GM18873 (cell line): ENCODE measurements around the gene GBX1.

Experiments used
- ATAC-seq: cut with Tn5 transposase; IDR thresholded peaks from one replicate; pipeline ENCODE4 v1.9.1; 2021; ENCODE audit warnings: mild to moderate bottlenecking, moderate library complexity, moderate number of reproducible peaks; ENCODE audit not compliant: unreplicated experiment, low FRiP score

Gene GBX1

DNA sequence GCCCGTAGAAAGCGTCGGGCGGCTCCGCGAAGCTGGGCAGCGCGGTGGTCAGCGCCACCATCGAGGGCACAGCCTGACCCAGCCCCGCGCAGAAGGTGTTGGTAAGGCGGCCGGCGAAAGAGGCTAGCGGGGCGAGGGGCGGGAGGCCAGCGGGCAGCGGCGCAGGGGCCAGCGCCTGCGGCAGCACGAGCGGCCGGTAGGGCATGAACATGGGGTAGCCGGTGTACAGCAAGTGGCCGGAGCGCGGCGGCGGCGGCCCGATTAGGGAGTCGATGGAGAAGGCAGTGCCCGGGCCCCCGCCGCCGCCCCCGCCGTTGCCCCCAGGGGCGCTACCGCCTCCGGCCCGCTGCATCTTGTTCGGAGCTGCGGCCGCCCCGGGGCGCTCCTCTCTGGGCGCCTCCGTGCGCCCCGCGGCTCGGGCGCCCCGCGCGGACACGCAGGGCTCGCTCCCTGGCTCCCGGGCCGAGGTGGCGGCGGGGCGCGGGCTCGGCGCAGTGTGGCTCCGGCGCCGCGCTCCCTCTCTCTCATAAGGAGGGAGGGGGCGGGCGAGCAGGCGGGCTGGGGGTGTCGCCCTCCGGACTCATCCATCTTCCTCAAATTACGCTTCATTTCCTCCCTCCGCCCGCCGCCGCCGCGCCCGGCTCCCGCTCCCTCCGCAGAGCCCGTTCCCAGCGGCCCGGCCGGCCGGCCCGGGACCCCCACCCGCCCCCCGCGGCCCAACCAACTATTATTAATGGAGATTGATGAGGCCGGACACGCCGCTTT lies at the start of gene GBX1:
Gene GBX1, minus strand, starts transcription at position 498 of the 765 bp plus-strand sequence. Its CDS starts 146 bp downstream, at position 352.
- ATAC-seq = no peak

DNA sequence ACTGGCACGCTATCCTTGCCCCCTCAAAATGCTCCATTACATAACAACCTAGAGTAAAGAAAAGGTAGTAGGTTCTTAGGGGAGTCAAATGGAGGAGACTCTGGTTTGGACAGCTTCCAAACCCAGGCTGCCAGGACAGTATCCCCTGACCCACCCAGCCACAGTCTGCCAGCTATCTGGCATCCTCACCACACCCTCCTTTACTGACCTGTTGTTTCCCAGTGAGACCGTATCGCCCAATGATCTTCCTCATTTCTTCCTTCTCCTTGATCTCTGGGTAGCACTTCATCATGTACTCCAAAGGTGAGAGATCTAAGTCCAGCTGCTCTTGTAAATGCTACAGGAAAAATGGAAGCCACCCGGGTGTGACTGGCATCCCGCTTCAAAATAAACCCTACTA lies 47.9 kb upstream of the GBX1 start:
- no peak for ATAC-seq

DNA sequence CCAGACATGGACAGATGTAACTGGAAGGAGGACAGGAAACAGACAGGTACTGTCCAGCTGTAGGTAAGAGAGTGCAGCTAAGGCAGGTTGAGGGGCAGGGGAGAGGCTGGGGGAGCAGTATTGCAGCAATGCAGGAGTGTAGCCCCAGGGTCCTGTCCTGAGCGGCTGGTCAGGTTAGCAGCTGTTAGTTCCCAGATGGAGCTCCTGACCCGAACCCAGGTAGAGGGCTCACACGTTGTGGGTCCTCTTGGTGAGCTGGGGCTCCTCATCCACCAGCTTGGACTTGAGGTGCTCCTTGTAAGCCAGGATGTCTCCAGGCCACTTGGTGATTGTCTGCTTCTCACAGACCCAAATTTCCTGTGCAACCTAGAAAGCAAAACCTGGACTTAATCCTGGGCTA lies 46.3 kb upstream of the GBX1 start:
- no peak for ATAC-seq

DNA sequence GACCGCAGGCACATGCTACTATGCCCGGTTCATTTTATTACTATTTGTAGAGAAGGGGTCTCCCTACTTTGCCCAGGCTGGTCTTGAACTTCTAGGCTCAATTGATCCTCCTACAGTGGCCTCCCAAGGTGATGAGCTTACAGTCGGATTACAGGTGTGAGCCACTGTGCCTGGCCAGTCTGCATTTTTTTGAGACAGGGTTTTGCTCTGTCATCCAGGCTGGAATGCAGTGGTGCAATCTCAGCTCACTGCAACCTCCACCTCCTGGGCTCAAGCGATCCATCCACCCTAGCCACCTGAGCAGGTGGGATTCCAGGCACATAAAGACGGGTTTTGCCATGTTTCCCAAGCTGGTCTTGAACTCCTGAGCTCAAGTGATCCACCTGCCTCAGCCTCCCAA lies 45.1 kb upstream of the GBX1 start:
- no peak for ATAC-seq

DNA sequence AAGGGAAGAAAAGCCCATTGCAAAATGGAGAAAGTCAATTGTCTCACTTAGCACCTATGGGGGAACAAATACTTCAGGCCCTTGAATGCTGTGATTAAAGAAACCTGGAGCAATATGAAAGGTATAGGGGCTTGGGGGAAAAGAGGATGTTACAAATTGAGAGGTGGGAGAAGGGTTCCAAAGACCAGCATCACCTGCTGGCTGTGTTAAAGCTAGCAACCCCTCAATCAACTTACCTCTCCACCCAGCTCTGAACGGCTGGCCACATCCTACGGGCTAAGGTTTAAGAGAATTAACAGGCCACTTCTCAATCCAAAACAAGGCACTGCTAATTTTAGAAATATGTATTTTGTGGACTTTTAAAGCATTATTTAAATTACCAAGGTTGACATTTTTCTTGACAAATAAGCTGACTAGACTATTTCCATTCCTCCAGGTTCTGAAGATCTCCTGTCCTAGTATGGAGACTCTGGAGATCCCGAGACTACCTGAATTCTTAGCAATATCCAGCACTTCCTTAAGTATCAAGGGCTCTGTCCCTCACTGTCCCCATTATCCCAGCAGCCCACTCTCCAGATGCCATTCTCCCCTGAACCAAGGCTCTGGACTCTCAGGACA lies 43.8 kb upstream of the GBX1 start:
- ATAC-seq = no peak

DNA sequence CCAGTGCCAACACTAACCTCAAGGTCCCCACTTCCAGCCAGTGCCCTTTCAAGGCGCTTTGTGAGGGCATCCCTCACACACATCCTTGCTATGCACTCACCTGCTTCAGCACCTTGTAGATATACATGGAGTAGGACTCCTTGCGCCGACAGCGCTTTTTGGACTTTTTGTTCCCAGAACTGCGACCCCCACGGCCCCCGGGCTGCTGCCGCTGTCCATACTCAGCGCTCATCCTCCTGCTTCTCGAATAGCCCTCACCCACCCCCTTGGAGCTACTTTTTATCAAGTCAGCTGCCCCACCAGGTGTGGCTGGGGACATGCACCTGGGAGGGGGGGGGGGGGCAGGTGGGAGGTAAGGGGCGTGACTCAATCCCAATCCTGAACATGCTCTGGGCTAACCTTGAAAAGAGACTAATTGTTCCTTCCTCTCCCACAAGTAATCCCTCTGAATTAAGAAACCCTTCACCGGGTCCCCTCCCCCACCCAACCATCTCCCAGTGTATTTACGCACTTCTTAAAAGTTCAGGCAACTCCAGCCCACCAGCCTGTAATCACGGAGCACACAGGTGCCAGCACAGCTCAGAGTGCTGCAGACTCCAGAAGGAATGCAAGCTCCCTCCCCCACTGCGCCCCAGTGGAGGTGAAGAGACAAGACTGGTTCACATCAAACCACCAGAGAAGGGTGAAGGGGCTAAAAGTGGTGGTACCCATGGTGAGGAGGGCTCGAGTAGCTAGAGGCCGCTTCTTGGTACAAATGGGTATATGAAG lies 42.8 kb upstream of the GBX1 start, which contains the start of gene H2BK1:
Gene H2BK1, minus strand, starts transcription at position 402 of the 768 bp plus-strand sequence. Its CDS starts 170 bp downstream, at position 232.
- no peak for ATAC-seq

DNA sequence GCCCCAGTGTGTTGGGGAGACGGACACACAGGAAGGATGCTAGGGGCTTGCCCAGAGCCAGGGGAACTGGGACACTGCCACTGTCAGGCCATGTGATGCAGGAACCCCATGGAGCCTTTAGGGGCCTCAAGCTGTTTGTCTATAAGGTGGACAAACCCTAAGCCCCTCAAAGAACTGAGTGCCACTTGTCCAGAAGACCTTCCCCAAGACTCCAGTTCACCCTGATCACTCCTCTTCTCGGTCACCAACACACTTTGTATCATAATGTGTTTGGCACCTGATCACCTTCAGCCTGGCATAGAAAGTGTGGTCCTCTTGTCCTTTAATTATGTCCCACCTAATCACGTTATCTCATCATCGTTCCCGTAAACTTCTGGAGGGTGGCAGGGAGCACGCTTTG lies 42.1 kb upstream of the GBX1 start:
- no peak for ATAC-seq

DNA sequence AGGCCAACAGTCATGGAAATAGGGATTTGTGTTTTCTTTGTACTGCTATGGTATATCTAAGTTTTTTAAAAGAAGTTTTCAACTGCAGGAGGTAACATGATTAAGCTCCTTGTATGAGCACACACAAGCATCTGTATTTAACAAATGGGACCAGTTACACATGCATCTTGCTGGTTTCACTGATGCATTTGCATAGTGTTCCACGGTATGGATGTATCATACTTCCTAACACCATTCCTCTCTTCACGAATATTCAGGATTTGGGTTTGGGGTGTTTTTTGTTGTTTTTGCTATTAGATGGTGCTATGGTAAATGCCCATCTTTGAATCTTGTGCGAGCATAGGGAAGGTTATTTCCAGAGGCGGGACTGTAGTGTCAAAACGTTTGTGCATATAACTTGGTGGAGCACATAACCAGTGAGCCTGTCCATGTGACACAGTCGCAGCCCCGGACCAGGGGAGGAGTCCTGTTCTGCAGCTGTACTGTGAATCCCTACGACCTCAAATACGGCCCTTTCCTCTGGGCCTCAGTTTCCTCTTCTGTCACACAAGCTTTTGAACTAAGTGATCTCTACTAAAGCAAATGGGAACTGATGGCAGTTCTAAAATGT lies 40.9 kb upstream of the GBX1 start:
- ATAC-seq = no peak

DNA sequence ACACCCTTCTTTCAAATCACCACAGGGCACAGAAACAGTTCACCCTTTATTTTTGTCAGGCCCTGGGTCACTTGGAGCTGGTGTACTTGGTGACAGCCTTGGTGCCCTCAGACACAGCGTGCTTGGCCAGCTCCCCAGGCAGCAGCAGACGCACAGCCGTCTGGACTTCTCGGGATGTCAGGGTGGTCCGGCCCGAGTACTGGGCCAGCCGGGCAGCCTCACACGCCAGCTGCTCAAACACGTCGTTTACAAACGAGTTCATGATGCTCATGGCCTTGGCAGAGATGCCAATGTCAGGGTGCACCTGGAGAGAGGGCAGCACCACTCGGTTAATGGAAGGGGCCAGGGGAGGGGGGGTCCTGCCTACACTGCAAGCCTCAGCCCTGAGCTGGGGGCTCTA lies 40.3 kb upstream of the GBX1 start:
- no peak for ATAC-seq

DNA sequence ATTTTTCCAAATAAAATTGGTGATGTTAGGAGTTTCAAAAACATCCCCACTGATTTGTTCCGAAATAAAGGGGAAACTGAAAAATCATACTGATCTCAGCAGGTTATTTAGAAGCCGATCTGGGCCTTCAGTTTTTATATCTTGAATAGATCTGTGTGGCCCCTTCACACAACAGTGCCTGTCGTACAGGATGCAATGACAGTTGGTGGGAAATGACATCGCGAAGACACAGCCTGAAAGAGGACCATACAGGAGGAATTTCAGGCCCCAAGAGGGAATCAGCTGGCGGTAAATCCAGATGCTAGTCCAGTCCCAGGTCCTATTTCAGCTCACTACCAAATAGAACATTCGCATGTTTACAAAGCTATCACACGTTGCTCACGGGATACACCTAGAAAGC lies 39.8 kb upstream of the GBX1 start:
- ATAC-seq = no peak

DNA sequence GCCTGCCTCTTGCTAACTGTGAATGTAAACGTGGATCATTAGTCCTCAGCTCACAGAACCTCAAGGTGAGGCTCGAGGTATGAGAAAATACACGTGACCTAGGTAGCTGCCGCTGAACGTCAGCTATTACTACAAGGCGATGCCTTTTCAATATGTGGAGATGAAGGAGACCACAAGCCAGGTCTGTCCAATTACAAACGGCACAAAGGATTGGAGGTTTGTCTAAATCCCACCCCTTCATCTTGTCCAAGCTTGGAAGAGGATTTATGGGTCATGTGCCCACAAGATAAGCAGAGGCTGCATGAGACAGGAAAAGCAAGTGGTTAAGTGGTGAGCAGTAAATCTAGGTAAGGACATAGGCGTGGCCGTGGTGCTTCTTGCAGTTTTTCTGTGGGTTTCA lies 39.4 kb upstream of the GBX1 start:
- ATAC-seq = no peak

DNA sequence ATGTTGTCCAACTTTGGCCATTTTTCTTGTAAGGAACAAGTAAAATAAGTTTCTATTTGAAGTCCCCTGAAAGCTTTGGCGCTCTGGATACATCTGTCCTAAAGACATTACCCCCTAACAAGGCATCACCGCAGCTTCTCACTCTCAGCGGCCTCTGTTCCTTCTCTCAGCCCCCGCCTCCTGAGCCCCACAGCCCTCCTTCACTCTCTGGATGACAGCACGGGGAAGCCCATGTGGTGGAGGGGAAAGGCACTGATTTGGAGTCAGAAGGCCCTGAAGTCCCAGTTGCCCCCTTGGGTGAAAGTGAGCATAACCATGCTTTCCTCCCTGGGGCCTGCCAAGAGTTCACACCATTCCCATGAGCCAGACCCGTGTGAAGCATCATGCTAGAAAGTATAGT lies 38.2 kb upstream of the GBX1 start:
- no peak for ATAC-seq

DNA sequence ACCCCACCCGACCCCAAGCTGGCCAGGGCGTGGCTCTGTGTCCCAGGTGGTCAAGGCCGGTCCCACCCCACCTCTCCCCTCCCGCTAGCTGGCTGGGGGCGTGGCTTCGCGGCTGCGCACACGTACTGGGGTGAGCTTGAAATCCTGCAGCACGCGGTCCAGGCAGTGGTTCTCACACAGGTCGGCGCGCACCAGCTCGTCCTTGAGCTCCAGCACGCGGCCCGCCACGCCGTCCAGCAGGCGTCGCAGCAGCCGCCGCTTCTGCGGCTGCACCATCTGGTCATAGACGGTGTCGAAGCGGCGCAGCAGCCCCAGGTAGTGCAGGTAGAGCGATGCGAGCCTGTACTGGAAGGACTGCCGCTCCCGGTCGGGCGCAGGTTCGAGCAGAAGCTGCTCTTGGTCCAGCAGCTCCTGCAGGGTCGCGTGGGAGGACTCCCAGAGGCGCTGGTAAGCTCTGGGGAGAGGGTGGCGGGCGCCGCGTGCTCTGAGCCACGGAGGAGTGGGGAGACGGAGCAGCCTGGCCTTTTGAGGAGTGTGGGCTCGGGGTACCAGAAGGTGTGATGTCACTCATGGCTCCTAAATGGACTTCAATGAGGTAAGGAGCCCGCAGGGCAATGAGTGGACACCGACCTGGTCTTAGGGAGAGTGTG lies 37.0 kb upstream of the GBX1 start:
- no peak for ATAC-seq

DNA sequence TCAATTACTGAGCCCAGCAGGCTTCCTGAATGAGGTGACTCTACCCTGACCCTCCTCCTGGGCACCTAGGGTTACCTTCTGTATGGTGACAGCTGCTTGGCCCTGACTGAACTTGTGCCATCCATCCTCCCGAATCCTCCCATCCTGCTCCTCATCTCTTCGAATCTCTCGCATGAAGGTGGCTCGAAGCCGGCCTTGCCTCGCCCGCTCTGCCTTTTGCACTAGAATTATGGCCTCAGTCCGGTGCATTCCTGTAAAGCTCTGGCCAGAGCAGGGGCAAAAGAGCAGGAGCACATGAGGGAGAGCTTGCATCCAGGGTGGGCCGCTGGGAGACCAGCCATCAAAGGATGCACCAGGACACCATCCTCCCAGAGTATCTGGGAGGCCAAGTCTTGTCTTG lies 35.3 kb upstream of the GBX1 start:
- no peak for ATAC-seq

DNA sequence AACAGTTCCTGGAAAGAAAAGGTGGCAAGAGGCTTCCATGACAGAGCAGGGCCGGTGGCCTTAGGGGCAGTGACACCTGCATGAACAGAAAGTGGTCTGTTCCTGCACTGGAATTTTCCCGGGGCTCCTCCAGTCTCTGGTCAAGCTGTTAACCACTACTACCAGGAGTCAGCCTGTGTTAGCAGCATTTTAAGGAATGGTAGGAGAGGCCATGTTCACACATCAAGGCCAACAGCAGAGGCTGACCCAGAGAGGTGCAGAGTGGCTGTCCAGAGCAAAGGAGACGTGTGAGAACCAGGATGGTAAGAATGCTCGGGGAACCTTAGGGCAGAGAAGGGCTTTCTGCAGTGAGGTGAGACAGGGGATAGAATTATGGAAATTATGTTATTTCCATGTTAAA lies 34.3 kb upstream of the GBX1 start:
- ATAC-seq = no peak

DNA sequence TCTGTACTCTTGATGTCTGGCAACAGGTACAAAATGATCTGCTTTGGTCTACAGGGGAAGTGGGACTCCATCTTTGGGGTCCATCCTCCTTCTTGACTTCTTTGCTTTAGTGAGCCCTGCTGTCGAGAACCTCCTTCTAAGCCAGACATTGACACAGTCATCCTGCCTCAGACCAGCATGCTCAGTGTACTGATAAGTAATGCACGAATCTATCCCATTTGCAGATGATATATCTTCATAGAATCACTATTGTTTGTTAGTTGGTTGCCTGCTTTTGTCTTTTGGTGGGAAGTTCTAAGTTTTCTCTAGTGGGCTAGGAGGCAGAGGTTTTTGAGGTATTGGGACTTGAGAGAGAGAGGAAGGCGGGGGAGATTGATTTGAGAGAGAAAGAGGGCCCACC lies 33.9 kb upstream of the GBX1 start:
- no peak for ATAC-seq

DNA sequence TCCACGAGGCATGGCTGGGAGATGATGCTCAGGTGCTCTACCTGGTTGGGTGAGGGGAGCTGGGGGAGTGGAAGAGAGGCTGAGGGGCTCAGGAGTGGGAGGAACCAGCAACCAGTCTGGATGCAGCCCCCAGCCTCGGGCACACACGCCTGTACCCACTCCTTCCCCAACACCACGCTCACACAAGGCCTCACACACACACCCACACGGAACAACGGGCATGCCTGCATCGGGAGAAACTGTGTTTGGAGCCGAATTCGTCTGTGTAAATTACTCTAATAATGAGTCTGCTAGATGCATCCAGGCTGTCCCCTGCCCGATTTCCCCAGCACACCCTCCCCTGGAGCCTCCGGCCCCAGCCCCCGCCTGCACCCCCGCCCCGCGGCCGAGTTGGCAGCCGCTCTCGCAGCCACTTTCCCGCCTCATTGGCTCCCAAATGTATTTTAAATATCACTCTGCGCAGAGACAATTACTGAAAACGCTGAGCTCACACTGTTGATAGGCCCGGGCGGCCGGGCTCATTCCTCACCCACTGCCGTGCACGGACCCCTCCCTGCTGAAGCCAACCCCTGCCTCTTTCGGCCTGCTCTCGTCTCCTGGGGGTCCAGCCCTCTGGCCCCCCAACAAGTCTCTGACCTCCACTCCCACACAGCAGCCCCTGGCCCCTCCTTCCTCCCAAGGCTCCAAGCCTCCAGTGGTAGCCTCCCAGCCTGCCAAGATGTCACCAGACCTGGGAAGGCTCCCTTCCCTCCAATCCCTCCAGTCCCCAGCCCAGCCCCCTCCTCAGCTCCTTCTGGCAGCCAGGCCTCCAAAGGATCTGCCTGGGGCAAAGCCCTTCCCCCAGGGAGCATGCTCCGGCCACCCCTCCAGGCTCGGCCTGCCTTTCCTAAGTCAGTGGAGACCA lies 31.7 kb upstream of the GBX1 start:
- no peak for ATAC-seq

DNA sequence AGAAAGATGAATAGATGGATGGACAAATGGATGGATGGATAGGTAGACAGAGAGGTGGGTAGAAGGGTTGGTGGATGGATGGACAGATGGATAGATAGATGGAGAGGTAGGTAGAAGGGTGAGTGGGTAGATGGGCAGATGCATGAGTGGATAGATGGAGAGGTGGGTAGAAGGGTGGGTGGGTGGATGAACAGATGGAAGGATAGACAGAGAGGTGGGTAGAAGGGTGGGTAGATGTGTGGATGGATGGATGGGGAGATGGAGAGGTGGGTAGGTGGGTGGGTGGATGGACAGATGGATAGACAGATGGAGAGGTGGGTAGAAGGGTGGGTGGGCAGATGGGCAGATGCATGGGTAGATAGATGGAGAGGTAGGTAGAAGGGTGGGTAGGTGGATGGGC lies 30.4 kb upstream of the GBX1 start:
- ATAC-seq = no peak

DNA sequence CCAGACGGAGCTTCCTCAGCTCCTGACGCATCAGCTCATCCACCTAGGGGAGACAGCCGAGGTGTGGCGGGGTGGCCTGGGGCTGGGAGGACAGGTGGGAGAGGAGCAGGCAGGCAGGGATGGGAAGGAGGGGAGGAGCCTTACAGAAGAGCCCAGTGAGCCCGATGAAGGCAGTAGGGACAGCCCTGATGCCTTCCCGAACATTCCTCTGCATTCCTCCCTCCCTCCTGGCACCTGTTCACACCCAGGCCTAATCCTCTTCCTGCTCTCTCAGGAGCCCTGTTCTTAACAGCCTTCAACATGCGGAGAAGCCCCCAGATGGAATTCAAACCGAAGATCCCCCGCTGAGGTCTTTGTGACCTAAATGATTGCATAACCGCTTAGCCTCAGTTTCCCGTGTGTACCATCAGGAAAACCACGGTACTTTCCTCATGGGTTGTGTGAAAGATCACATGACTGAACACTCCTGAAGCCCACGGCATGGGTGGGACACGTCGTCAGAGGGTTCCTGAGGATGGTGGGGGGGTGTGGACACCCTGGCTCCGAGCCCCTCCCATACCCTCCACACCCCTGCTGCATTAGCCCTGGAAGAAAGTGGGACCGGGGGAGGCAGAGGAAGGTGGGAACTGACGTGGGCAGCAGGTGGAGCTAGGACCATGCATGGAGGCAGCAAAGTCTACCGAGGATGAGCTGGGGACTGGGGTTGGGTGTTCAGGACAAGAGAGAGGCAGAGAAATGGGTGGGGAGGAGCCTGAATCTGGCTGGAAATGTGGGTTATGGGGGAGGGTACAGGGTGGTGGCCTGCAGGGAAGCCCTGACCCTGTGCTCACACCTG lies 28.3 kb upstream of the GBX1 start:
- no peak for ATAC-seq
